HepG2 (cell line): ENCODE data around the gene TMEM14A. TPM values are rescaled to one million over a fixed set of nuclear protein-coding genes. Genes with fewer than 3 reads are reported as not detected.

Experiments used
- ATAC-seq: fragments of 200-7000 bp; cut with Tn5 transposase; 3 replicates; pipeline ENCODE4 v1.9.1; 2020; ENCODE audit warnings: mild to moderate bottlenecking, moderate library complexity
- BruUV-seq: library from RNA; stranded (reverse); fragments of 400-500 nt; replicated peaks from 2 replicates; lab custom pipeline; 2021; lab: Mats Ljungman, UMichigan
- CTCF ChIA-PET: fragments of 300-600 bp; formaldehyde crosslinking; extraction: SDS; loops from one replicate; lab custom pipeline; 2021; ENCODE audit warnings: low total read pairs, inconsistent platforms, low intra/inter-chr PET ratio; lab: Yijun Ruan, JAX
- POLR2A ChIA-PET: fragments of 350-600 bp; sonication (Branson Sonifier 250); formaldehyde crosslinking; loops from one replicate; lab custom pipeline; 2020; ENCODE audit warnings: antibody characterized with exemption, inconsistent platforms; lab: Yijun Ruan, JAX
- DNase-seq: peaks from one replicate; pipeline ENCODE4 v3.0.0-alpha.2; 2015; ENCODE audit warnings: low spot score
- FAIRE-seq: peaks from 3 replicates; lab custom pipeline; 2011; peaks lifted over from hg19 to GRCh38; lab: Jason Lieb, UNC
- H2AFZ ChIP-seq: one replicate; pipeline ENCODE4 v1.6.1; 2011; ENCODE audit warnings: low read length, inconsistent platforms
- H3K27ac ChIP-seq: fragments of 300-600 bp; 3 replicates; pipeline ENCODE4 v1.8.0; 2011; ENCODE audit warnings: mixed run types, mild to moderate bottlenecking, mixed read lengths, low read length, inconsistent platforms; ENCODE audit not compliant: insufficient read depth; ENCODE audit errors: extremely low read length
- H3K27me3 ChIP-seq, 2 experiments: fragments of 200-600 bp in 1 of 2; 2 replicates in 1 of 2; 3 replicates in 1 of 2; pipeline versions ENCODE4 v1.6.0 to v1.8.0; 2011; ENCODE audit warnings: low read length in 2 of 2, mild to moderate bottlenecking in 2 of 2, moderate library complexity in 2 of 2, inconsistent platforms in 1 of 2; ENCODE audit not compliant: insufficient read depth in 2 of 2, control insufficient read depth in 1 of 2
- H3K36me3 ChIP-seq, 2 experiments: fragments of 200-600 bp in 1 of 2; replicated peaks in 1 of 2; 2 replicates in 1 of 2; 3 replicates in 1 of 2; pipeline versions ENCODE4 v1.5.1 to v1.8.0; 2011; ENCODE audit warnings: low read length in 2 of 2, inconsistent platforms in 1 of 2; ENCODE audit not compliant: insufficient read depth in 2 of 2, control insufficient read depth in 1 of 2
- H3K4me1 ChIP-seq: 2 replicates; pipeline ENCODE4 v1.5.1; 2012; ENCODE audit warnings: low read length, inconsistent platforms; ENCODE audit not compliant: insufficient read depth
- H3K4me2 ChIP-seq: 2 replicates; pipeline ENCODE4 v1.6.0; 2011; ENCODE audit warnings: low read depth, low read length, inconsistent platforms
- H3K4me3 ChIP-seq, 3 experiments: fragments of 200-600 bp in 1 of 3; sonication (generic), shearing (Covaris generic) in 1 of 3; replicated peaks in 1 of 3; 2 replicates each; pipeline ENCODE4 v1.5.1; 2011 to 2016; ENCODE audit warnings: low read length in 3 of 3, inconsistent platforms in 2 of 3, low read depth in 2 of 3, mild to moderate bottlenecking in 2 of 3, control low read depth in 1 of 3, mixed read lengths in 1 of 3; ENCODE audit not compliant: insufficient read depth in 1 of 3
- H3K79me2 ChIP-seq: one replicate; pipeline ENCODE4 v1.6.1; 2011; ENCODE audit warnings: low read length, inconsistent platforms; ENCODE audit not compliant: insufficient read depth
- H3K9ac ChIP-seq: 2 replicates; pipeline ENCODE4 v1.6.0; 2011; ENCODE audit warnings: mild to moderate bottlenecking, low read depth, low read length, inconsistent platforms; ENCODE audit not compliant: insufficient read depth
- H3K9me3 ChIP-seq: 2 replicates; pipeline ENCODE4 v1.5.1; 2012; ENCODE audit warnings: mild to moderate bottlenecking, low read length
- H4K20me1 ChIP-seq: 2 replicates; pipeline ENCODE4 v1.6.0; 2011; ENCODE audit warnings: inconsistent platforms, mild to moderate bottlenecking, low read length, moderate library complexity; ENCODE audit not compliant: insufficient read depth
- ATM ChIP-seq: fragments of 450-650 bp; IDR thresholded peaks from 2 replicates; pipeline ENCODE4 v1.7.1; 2017; ENCODE audit warnings: mild to moderate bottlenecking, borderline replicate concordance
- BRF2 ChIP-seq: sonication (generic); formaldehyde crosslinking; IDR thresholded peaks from 2 replicates; pipeline ENCODE4 v1.8.1; 2022; ENCODE audit warnings: mild to moderate bottlenecking, missing genetic modification reagents
- KAT2B ChIP-seq: fragments of 150-350 bp; IDR thresholded peaks from 2 replicates; pipeline ENCODE4 v1.6.1; 2014; ENCODE audit warnings: low read depth, low read length, borderline replicate concordance
- KLF12 ChIP-seq: sonication (generic); formaldehyde crosslinking; IDR thresholded peaks from 2 replicates; pipeline ENCODE4 v1.4.0; 2020; ENCODE audit warnings: missing genetic modification reagents, borderline replicate concordance
- NRL ChIP-seq: sonication (generic); formaldehyde crosslinking; IDR thresholded peaks from 2 replicates; pipeline ENCODE4 v1.5.0; 2020; ENCODE audit warnings: missing genetic modification reagents, mild to moderate bottlenecking, moderate library complexity, borderline replicate concordance
- POLR2A ChIP-seq, 2 experiments: IDR thresholded peaks; 2 replicates each; pipeline ENCODE4 v1.6.1; 2011; ENCODE audit warnings: low read depth in 2 of 2, low read length in 2 of 2, mild to moderate bottlenecking in 1 of 2, moderate library complexity in 1 of 2; ENCODE audit not compliant: insufficient read depth in 1 of 2
- RFX3 ChIP-seq: IDR thresholded peaks from 2 replicates; pipeline ENCODE4 v1.6.1; 2016; ENCODE audit warnings: missing biosample characterization, missing genetic modification reagents
- RNF2 ChIP-seq: fragments of 450-650 bp; conservative IDR thresholded peaks from 2 replicates; pipeline ENCODE4 v1.6.1; 2016; ENCODE audit warnings: low read depth
- TBP ChIP-seq: sonication (generic); formaldehyde crosslinking; IDR thresholded peaks from 2 replicates; pipeline ENCODE4 v1.5.0; 2020; ENCODE audit warnings: missing genetic modification reagents
- ZNF644 ChIP-seq: IDR thresholded peaks from 2 replicates; pipeline ENCODE4 v1.6.1; 2016; ENCODE audit warnings: low read depth
- ZNF775 ChIP-seq: sonication (generic); formaldehyde crosslinking; IDR thresholded peaks from 2 replicates; pipeline ENCODE4 v1.4.0; 2020; ENCODE audit warnings: missing genetic modification reagents, mild to moderate bottlenecking, moderate library complexity, borderline replicate concordance
- WGBS: methylation state at CpG from one replicate; pipeline ENCODE4 v1.1.6; 2017; ENCODE audit warnings: low lambda C conversion rate; 5-methylcytosine and 5-hydroxymethylcytosine counted together
- in situ Hi-C: cut with HindIII; loops from 2 replicates; pipeline ENCODE4 v1.10.0; 2017; ENCODE audit warnings: low pct_unique_long_range_greater_than_20kb; ENCODE audit not compliant: extremely low pct_ligation_motif_present
- intact Hi-C: fragments of 100-400 bp; cut with micrococcal nuclease; formaldehyde crosslinking; loops from one replicate; pipeline ENCODE4 v1.10.0; 2022; ENCODE audit not compliant: unreplicated experiment
- polyA plus RNA-seq, 8 experiments: library from polyadenylated mRNA; depleted of rRNA in 3 of 8; stranded (reverse) in 7 of 8; unstranded in 1 of 8; fragments of >200 nt; fragmentation: Illumina TruSeq in 4 of 8; extraction: Trizol in 4 of 8; gene quantifications; 2 replicates each; pipeline versions ENCODE4 v1.2.1 to v1.2.3, GENCODE V29; 2011 to 2016; ENCODE audit warnings: low read depth in 4 of 8, missing spikeins in 1 of 8, mixed read lengths in 1 of 8; ENCODE audit not compliant: insufficient read depth in 1 of 8
- total RNA-seq, 5 experiments: library from RNA; depleted of rRNA; stranded (reverse); fragments of >200 nt; fragmentation: Illumina TruSeq; extraction: Trizol; gene quantifications; 2 replicates each; pipeline ENCODE4 v1.2.3, GENCODE V29; 2016; ENCODE audit warnings: low read depth in 1 of 5
- TF ChIP-seq, protein P1 (sequence below): sonication (generic); formaldehyde crosslinking; IDR thresholded peaks from 2 replicates; pipeline ENCODE4 v1.9.0; 2021; ENCODE audit warnings: mild to moderate bottlenecking, missing genetic modification reagents

TMEM14A gene
- total and polyA plus RNA-seq, 2 of the 13 experiments (the other 11 are each of a cell fraction or from before 2014, with no cell fraction given) = 24.6 to 73.7 TPM

- Histone ChIP-seq H3K9ac (no peak overlapping the region), H3K4me3 (no peak overlapping the region), H3K79me2 (peaks cover 6% of the 10 kb centered on the region), H3K27ac (no peak overlapping the region), H4K20me1 (no peaks in the 10 kb centered on the region), H3K27me3 (no peaks in the 10 kb centered on the region; a peak in 1 of 5 replicates), H3K36me3 (peaks cover 4 to 10% of the 10 kb centered on the region in 2 experiments; a peak in 4 of 5 replicates), H2AFZ (no peak overlapping the region), H3K4me2 (no peak overlapping the region), H3K4me1 (peaks cover 29% of the 10 kb centered on the region), H3K9me3 (no peaks in the 10 kb centered on the region)
- ATAC-seq (no peak), FAIRE-seq (no peak), DNase-seq (no peak)
- intact Hi-C loops = no loop called here
- ChIA-PET POLR2A (no interaction called here), CTCF (no interaction called here)
- in situ Hi-C loops = loop anchor here (25.0 kb wide), 1 partner anchor 512 kb away; no protein-coding TSS in a partner anchor
- TF ChIP-seq KAT2B (no peak), KLF12 (CRISPR knock-in tag) (no peak), RFX3 (CRISPR knock-in tag) (no peak), BRF2 (CRISPR knock-in tag) (no peak), ATM (no peak), ZNF775 (CRISPR knock-in tag) (no peak), ZNF644 (CRISPR knock-in tag) (no peak), POLR2A (IDR thresholded peaks at IDR 0.05; ENCODE audit: insufficient read depth in 1 of 2, low read depth in 2 of 2, low read length in 2 of 2) (no peak), TBP (no peak), RNF2 (no peak), NRL (CRISPR knock-in tag) (no peak)
- TF ChIP-seq, protein P1, sequence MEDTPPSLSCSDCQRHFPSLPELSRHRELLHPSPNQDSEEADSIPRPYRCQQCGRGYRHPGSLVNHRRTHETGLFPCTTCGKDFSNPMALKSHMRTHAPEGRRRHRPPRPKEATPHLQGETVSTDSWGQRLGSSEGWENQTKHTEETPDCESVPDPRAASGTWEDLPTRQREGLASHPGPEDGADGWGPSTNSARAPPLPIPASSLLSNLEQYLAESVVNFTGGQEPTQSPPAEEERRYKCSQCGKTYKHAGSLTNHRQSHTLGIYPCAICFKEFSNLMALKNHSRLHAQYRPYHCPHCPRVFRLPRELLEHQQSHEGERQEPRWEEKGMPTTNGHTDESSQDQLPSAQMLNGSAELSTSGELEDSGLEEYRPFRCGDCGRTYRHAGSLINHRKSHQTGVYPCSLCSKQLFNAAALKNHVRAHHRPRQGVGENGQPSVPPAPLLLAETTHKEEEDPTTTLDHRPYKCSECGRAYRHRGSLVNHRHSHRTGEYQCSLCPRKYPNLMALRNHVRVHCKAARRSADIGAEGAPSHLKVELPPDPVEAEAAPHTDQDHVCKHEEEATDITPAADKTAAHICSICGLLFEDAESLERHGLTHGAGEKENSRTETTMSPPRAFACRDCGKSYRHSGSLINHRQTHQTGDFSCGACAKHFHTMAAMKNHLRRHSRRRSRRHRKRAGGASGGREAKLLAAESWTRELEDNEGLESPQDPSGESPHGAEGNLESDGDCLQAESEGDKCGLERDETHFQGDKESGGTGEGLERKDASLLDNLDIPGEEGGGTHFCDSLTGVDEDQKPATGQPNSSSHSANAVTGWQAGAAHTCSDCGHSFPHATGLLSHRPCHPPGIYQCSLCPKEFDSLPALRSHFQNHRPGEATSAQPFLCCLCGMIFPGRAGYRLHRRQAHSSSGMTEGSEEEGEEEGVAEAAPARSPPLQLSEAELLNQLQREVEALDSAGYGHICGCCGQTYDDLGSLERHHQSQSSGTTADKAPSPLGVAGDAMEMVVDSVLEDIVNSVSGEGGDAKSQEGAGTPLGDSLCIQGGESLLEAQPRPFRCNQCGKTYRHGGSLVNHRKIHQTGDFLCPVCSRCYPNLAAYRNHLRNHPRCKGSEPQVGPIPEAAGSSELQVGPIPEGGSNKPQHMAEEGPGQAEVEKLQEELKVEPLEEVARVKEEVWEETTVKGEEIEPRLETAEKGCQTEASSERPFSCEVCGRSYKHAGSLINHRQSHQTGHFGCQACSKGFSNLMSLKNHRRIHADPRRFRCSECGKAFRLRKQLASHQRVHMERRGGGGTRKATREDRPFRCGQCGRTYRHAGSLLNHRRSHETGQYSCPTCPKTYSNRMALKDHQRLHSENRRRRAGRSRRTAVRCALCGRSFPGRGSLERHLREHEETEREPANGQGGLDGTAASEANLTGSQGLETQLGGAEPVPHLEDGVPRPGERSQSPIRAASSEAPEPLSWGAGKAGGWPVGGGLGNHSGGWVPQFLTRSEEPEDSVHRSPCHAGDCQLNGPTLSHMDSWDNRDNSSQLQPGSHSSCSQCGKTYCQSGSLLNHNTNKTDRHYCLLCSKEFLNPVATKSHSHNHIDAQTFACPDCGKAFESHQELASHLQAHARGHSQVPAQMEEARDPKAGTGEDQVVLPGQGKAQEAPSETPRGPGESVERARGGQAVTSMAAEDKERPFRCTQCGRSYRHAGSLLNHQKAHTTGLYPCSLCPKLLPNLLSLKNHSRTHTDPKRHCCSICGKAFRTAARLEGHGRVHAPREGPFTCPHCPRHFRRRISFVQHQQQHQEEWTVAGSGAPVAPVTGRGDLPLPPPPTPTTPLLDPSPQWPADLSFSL (CRISPR knock-in tag) = no peak
- WGBS = 81% methylated on average over 7 of the region's 7 CpGs
- BruUV-seq = no TSS peak
Observed at GRCh38 chr6:52674666-52675065, 3.8 kb downstream of the TMEM14A start.
